Endometrial microvascular endothelial cells (primary cell): ENCODE results near the gene IL22. TPM values are rescaled to one million over a fixed set of nuclear protein-coding genes. Genes with fewer than 3 reads are reported as not detected.
"Not testable (repeated sequence)": the region's sequence is repeated elsewhere in the genome, so short reads cannot be mapped to it uniquely, and the experiment has no call there.

Source experiments
- in situ Hi-C: cut with HindIII; loops from 2 replicates; pipeline ENCODE4 v1.10.0; 2017; ENCODE audit warnings: low sequenced_read_pairs, low pct_unique_long_range_greater_than_20kb; ENCODE audit errors: inconsistent ontology term
- total RNA-seq: library from RNA; depleted of rRNA; stranded (reverse); fragments of >200 nt; gene quantifications from one replicate; pipeline ENCODE4 v1.2.3, GENCODE V29; 2015; ENCODE audit errors: inconsistent ontology term

The IL22 gene
- total RNA-seq, 1 donor from 2014 or later: not detected

GRCh38 chr12:68235576-68235975 lies 17.8 kb downstream of the IL22 start:
- in situ Hi-C loops: no loop called here

- in situ Hi-C loops: no loop called here
Measured at GRCh38 chr12:68234140-68234539, 19.3 kb downstream of the IL22 start.

- in situ Hi-C loops: no loop called here
Measured at GRCh38 chr12:68233498-68233897, 19.9 kb downstream of the IL22 start.

GRCh38 chr12:68231691-68232090 lies 21.7 kb downstream of the IL22 start:
- in situ Hi-C loops: no loop called here

GRCh38 chr12:68231229-68231628 lies 22.2 kb downstream of the IL22 start:
- in situ Hi-C loops: no loop called here

GRCh38 chr12:68229956-68230355 lies 23.4 kb downstream of the IL22 start:
- in situ Hi-C loops: no loop called here

- in situ Hi-C loops: no loop called here
Measured at GRCh38 chr12:68227356-68227755, 26.0 kb downstream of the IL22 start.

- in situ Hi-C loops: no loop called here
Measured at GRCh38 chr12:68225576-68226476, 27.6 kb downstream of the IL22 start, which contains the start of gene IL26. IL26 (minus strand) TSS chr12:68225810; CDS start chr12:68225756, 54 bp downstream.

GRCh38 chr12:68224613-68225285 lies 28.7 kb downstream of the IL22 start:
- in situ Hi-C loops: no loop called here

- in situ Hi-C loops: no loop called here
Measured at GRCh38 chr12:68223067-68223747, 30.2 kb downstream of the IL22 start.

- in situ Hi-C loops: no loop called here
Measured at GRCh38 chr12:68222326-68222725, 31.1 kb downstream of the IL22 start.

- in situ Hi-C loops: no loop called here
Measured at GRCh38 chr12:68221497-68221896, 31.9 kb downstream of the IL22 start.

- in situ Hi-C loops: no loop called here
Measured at GRCh38 chr12:68210875-68211274, 42.5 kb downstream of the IL22 start.

- in situ Hi-C loops: not testable (repeated sequence)
Measured at GRCh38 chr12:68209048-68209728, 44.2 kb downstream of the IL22 start.

- in situ Hi-C loops: no loop called here
Measured at GRCh38 chr12:68207276-68207675, 46.1 kb downstream of the IL22 start.

GRCh38 chr12:68206446-68206845 lies 47.0 kb downstream of the IL22 start:
- in situ Hi-C loops: no loop called here

- in situ Hi-C loops: no loop called here
Measured at GRCh38 chr12:68203460-68203875, 49.9 kb downstream of the IL22 start.

- in situ Hi-C loops: no loop called here
Measured at GRCh38 chr12:68200854-68201253, 52.5 kb downstream of the IL22 start.

GRCh38 chr12:68199127-68199526 lies 54.3 kb downstream of the IL22 start:
- in situ Hi-C loops: no loop called here
